Liver (tissue), 3 donors: ENCODE data around the gene EPB41L1.

Experiments
- CTCF ChIP-seq: fragments of 150-350 bp; IDR thresholded peaks from 2 replicates; pipeline ENCODE4 v1.5.1; 2017; ENCODE audit warnings: improper control_type of control experiment, low read depth, low read length; ENCODE audit not compliant: missing input control
- EGR1 ChIP-seq, 2 donors: IDR thresholded peaks; 2 replicates each; pipeline ENCODE4 v1.6.1; 2016 to 2018; ENCODE audit warnings: antibody characterized with exemption in 2 of 2, low read depth in 2 of 2
- GABPA ChIP-seq, 2 donors: IDR thresholded peaks in 1 of 2; conservative IDR thresholded peaks in 1 of 2; 2 replicates each; pipeline ENCODE4 v1.6.1; 2016; ENCODE audit warnings: antibody characterized with exemption in 2 of 2, mild to moderate bottlenecking in 1 of 2, moderate library complexity in 1 of 2
- MAX ChIP-seq: IDR thresholded peaks from 2 replicates; pipeline ENCODE4 v1.6.1; 2016; ENCODE audit warnings: antibody characterized with exemption
- RAD21 ChIP-seq, 2 donors: IDR thresholded peaks; 2 replicates each; pipeline ENCODE4 v1.6.1; 2016; ENCODE audit warnings: antibody characterized with exemption in 2 of 2, mild to moderate bottlenecking in 2 of 2
- REST ChIP-seq: IDR thresholded peaks from 2 replicates; pipeline ENCODE4 v1.6.1; 2016; ENCODE audit warnings: antibody characterized with exemption, mild to moderate bottlenecking
- TAF1 ChIP-seq: conservative IDR thresholded peaks from 2 replicates; pipeline ENCODE4 v1.6.1; 2016; ENCODE audit warnings: antibody characterized with exemption, mild to moderate bottlenecking
- YY1 ChIP-seq: IDR thresholded peaks from 2 replicates; pipeline ENCODE4 v1.6.1; 2016; ENCODE audit warnings: antibody characterized with exemption, mild to moderate bottlenecking
- TF ChIP-seq, protein P1 (sequence below): IDR thresholded peaks from 2 replicates; pipeline ENCODE4 v1.6.1; 2016; ENCODE audit warnings: antibody characterized with exemption
- TF ChIP-seq, protein P2 (sequence below): IDR thresholded peaks from 2 replicates; pipeline ENCODE4 v1.6.1; 2016; ENCODE audit warnings: antibody characterized with exemption
- donor health status: healthy.
- donor health status: healthy.

GRCh38 chr20:36243726-36244125 is 89.2 kb downstream of the EPB41L1 start:
- TF ChIP-seq RAD21 (IDR thresholded peaks at IDR 0.05) (no peak), CTCF (no peak), MAX (no peak), GABPA (IDR thresholded peaks at IDR 0.05 in 1 of 2, conservative IDR thresholded peaks at IDR 0.05 in 1 of 2) (no peak), REST (no peak), EGR1 (IDR thresholded peaks at IDR 0.05; ENCODE audit: low read depth in 2 of 2) (no peak), TAF1 (no peak), YY1 (no peak)
- TF ChIP-seq, protein P1, sequence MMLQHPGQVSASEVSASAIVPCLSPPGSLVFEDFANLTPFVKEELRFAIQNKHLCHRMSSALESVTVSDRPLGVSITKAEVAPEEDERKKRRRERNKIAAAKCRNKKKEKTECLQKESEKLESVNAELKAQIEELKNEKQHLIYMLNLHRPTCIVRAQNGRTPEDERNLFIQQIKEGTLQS, result no peak
- TF ChIP-seq, protein P2, sequence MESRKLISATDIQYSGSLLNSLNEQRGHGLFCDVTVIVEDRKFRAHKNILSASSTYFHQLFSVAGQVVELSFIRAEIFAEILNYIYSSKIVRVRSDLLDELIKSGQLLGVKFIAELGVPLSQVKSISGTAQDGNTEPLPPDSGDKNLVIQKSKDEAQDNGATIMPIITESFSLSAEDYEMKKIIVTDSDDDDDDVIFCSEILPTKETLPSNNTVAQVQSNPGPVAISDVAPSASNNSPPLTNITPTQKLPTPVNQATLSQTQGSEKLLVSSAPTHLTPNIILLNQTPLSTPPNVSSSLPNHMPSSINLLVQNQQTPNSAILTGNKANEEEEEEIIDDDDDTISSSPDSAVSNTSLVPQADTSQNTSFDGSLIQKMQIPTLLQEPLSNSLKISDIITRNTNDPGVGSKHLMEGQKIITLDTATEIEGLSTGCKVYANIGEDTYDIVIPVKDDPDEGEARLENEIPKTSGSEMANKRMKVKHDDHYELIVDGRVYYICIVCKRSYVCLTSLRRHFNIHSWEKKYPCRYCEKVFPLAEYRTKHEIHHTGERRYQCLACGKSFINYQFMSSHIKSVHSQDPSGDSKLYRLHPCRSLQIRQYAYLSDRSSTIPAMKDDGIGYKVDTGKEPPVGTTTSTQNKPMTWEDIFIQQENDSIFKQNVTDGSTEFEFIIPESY, result no peak
